ENCODE results near the gene GDPD5.

DNA sequence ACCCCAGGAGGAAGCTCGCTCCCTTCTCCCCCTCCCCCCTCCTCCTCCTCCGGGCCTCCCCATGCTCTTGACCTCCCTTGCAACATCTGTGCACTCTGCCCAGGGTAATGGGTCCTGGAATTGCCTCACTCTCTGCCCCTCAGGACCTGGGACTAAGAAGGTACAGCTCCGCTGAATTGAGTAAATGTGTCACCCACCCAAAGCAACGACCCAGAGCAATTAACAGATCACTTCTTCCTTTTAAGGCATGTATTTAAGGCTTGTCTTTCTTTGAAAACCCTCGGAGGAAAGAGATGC is 15.1 kb downstream of the GDPD5 start:
- TF ChIP-seq GATA2 (IDR thresholded peaks at IDR 0.05; ENCODE audit: low read depth, low read length) (no peak), GATA3 (IDR thresholded peaks at IDR 0.05; ENCODE audit: low read depth, low read length) (no peak)

All from SH-SY5Y (cell line).